Panc1 (cell line): ENCODE results near the gene VWA3B.

Experiments
- CTCF ChIP-seq: fragments of 450-650 bp; IDR thresholded peaks from 2 replicates; pipeline ENCODE4 v1.5.1; 2017; ENCODE audit warnings: mild to moderate bottlenecking
- POLR2AphosphoS5 ChIP-seq: IDR thresholded peaks from 2 replicates; pipeline ENCODE4 v1.6.1; 2012; ENCODE audit warnings: mild to moderate bottlenecking, low read depth, low read length, moderate library complexity
- SIN3A ChIP-seq: IDR thresholded peaks from 2 replicates; pipeline ENCODE4 v1.6.1; 2012; ENCODE audit warnings: low read depth, mild to moderate bottlenecking, low read length, moderate library complexity, borderline replicate concordance; ENCODE audit not compliant: insufficient read depth

GRCh38 chr2:98335271-98335670 lies 248.3 kb downstream of the VWA3B start:
- TF ChIP-seq CTCF: no peak
- no peak for TF ChIP-seq POLR2AphosphoS5
- no peak for TF ChIP-seq SIN3A
